GM12891 (cell line): ENCODE results near the gene FMNL3.

Source experiments
- PAX5 ChIP-seq: IDR thresholded peaks from 2 replicates; pipeline ENCODE4 v1.6.1; 2011; ENCODE audit warnings: low read length, moderate library complexity, mild to moderate bottlenecking; ENCODE audit not compliant: insufficient read depth, severe bottlenecking
- POLR2A ChIP-seq: IDR thresholded peaks from 2 replicates; pipeline ENCODE4 v1.6.1; 2011; ENCODE audit warnings: low read depth, low read length, control low read depth
- POLR2AphosphoS5 ChIP-seq: IDR thresholded peaks from 2 replicates; pipeline ENCODE4 v1.6.1; 2011; ENCODE audit warnings: low read depth, low read length, control low read depth
- POU2F2 ChIP-seq: IDR thresholded peaks from 2 replicates; pipeline ENCODE4 v1.6.1; 2011; ENCODE audit warnings: low read depth, mild to moderate bottlenecking, control low read depth, low read length, moderate library complexity
- SPI1 ChIP-seq: IDR thresholded peaks from 2 replicates; pipeline ENCODE4 v1.6.1; 2011; ENCODE audit warnings: low read depth, low read length, control low read depth
- TAF1 ChIP-seq: IDR thresholded peaks from 2 replicates; pipeline ENCODE4 v1.6.1; 2011; ENCODE audit warnings: low read depth, low read length, control low read depth

GRCh38 chr12:49621651-49622500 lies 85.3 kb downstream of the FMNL3 start:
- TF ChIP-seq POLR2A = no peak
- no peak for TF ChIP-seq POU2F2
- TF ChIP-seq POLR2AphosphoS5 = no peak
- TF ChIP-seq PAX5 = no peak
- TF ChIP-seq TAF1 = no peak
- no peak for TF ChIP-seq SPI1
